H1 (cell line): ENCODE measurements around the gene PLEKHM3. TPM values are rescaled to one million over a fixed set of nuclear protein-coding genes. Genes with fewer than 3 reads are reported as not detected.

Source experiments
- CTCF ChIA-PET: fragments of 300-600 bp; sonication (Branson Sonifier 250); formaldehyde crosslinking; loops from one replicate; lab custom pipeline; 2021; ENCODE audit not compliant: partially characterized antibody; lab: Charles Lee
- POLR2A ChIA-PET: fragments of 300-600 bp; sonication (Branson Sonifier 250); formaldehyde crosslinking; loops from one replicate; lab custom pipeline; 2021; ENCODE audit warnings: inconsistent platforms; ENCODE audit not compliant: partially characterized antibody; lab: Charles Lee
- DNase-seq, 2 experiments: peaks; one replicate each; pipeline versions ENCODE4 v3.0.0 to v3.0.0-alpha.2; 2010 to 2022; ENCODE audit warnings: low spot score in 2 of 2, low read depth in 1 of 2, mixed read lengths in 1 of 2
- FAIRE-seq: peaks from 2 replicates; lab custom pipeline; 2011; peaks lifted over from hg19 to GRCh38; lab: Jason Lieb, UNC
- H2AFZ ChIP-seq: 2 replicates; pipeline ENCODE4 v1.8.1; 2012; ENCODE audit warnings: low read length, inconsistent platforms
- H2AK5ac ChIP-seq: 2 replicates; pipeline ENCODE4 v1.6.1; 2013; ENCODE audit warnings: low read depth, low read length
- H2BK120ac ChIP-seq: replicated peaks from 2 replicates; pipeline ENCODE3; 2013; ENCODE audit warnings: low read depth, low read length, inconsistent platforms
- H2BK12ac ChIP-seq: 2 replicates; pipeline ENCODE4 v1.6.1; 2013; ENCODE audit warnings: low read depth, low read length
- H2BK15ac ChIP-seq: 2 replicates; pipeline ENCODE4 v1.6.1; 2013; ENCODE audit warnings: low read length
- H2BK20ac ChIP-seq: 2 replicates; pipeline ENCODE4 v1.6.1; 2013; ENCODE audit warnings: low read length
- H2BK5ac ChIP-seq: 2 replicates; pipeline ENCODE4 v1.6.1; 2013; ENCODE audit warnings: low read depth, low read length
- H3K14ac ChIP-seq: 2 replicates; pipeline ENCODE4 v1.6.1; 2013; ENCODE audit warnings: inconsistent platforms; ENCODE audit not compliant: insufficient read length
- H3K18ac ChIP-seq: 2 replicates; pipeline ENCODE4 v1.6.1; 2013; ENCODE audit warnings: low read length; ENCODE audit errors: extremely low read depth
- H3K23ac ChIP-seq: 2 replicates; pipeline ENCODE4 v1.6.1; 2013; ENCODE audit warnings: inconsistent platforms; ENCODE audit not compliant: insufficient read length
- H3K23me2 ChIP-seq: 2 replicates; pipeline ENCODE4 v1.6.1; 2013; ENCODE audit warnings: low read depth, low read length
- H3K27ac ChIP-seq: 2 replicates; pipeline ENCODE4 v1.6.1; 2011; ENCODE audit warnings: low read depth, low read length, inconsistent platforms
- H3K27me3 ChIP-seq, 4 experiments: replicated peaks in 1 of 4; 1 replicate in 1 of 4; 2 replicates in 3 of 4; pipeline versions ENCODE4 v1.6.1 to v1.8.1; 2011 to 2013; ENCODE audit warnings: low read length in 3 of 4, mild to moderate bottlenecking in 3 of 4, inconsistent platforms in 2 of 4, mixed read lengths in 2 of 4, moderate library complexity in 1 of 4; ENCODE audit not compliant: control insufficient read depth in 3 of 4, insufficient read depth in 3 of 4; ENCODE audit errors: extremely low read depth in 1 of 4
- H3K36me3 ChIP-seq, 4 experiments: 2 replicates each; pipeline versions ENCODE4 v1.6.1 to v1.8.1; 2011 to 2013; ENCODE audit warnings: mild to moderate bottlenecking in 4 of 4, low read length in 3 of 4, moderate library complexity in 2 of 4, control low read depth in 1 of 4, inconsistent platforms in 1 of 4; ENCODE audit not compliant: insufficient read depth in 4 of 4, control insufficient read depth in 2 of 4
- H3K4ac ChIP-seq: replicated peaks from 2 replicates; pipeline ENCODE3; 2013; ENCODE audit warnings: low read length, low read depth, mixed read lengths, inconsistent platforms; ENCODE audit not compliant: insufficient read length
- H3K4me1 ChIP-seq, 4 experiments: replicated peaks in 1 of 4; 1 replicate in 1 of 4; 2 replicates in 3 of 4; pipeline versions ENCODE4 v1.6.1 to v1.8.1; 2011 to 2013; ENCODE audit warnings: low read length in 3 of 4, inconsistent platforms in 2 of 4, mixed read lengths in 1 of 4; ENCODE audit not compliant: insufficient read depth in 4 of 4, control insufficient read depth in 3 of 4
- H3K4me2 ChIP-seq, 2 experiments: 2 replicates each; pipeline versions ENCODE4 v1.6.1 to v1.8.1; 2011 to 2013; ENCODE audit warnings: low read depth in 2 of 2, low read length in 2 of 2, control low read depth in 1 of 2, inconsistent platforms in 1 of 2, mild to moderate bottlenecking in 1 of 2; ENCODE audit not compliant: insufficient read depth in 1 of 2
- H3K4me3 ChIP-seq, 4 experiments: fragments of 200-600, 300-600 bp in 1 of 4; sonication (generic), shearing (Covaris generic), sonication (Bioruptor Twin) in 1 of 4; 2 replicates each; pipeline versions ENCODE4 v1.5.1 to v1.8.1; 2011 to 2016; ENCODE audit warnings: low read length in 4 of 4, low read depth in 3 of 4, control low read depth in 2 of 4, inconsistent platforms in 2 of 4, mild to moderate bottlenecking in 2 of 4, mixed read lengths in 1 of 4, moderate library complexity in 1 of 4; ENCODE audit not compliant: insufficient read depth in 2 of 4; ENCODE audit errors: extremely low read depth in 1 of 4
- H3K56ac ChIP-seq: replicated peaks from 2 replicates; pipeline ENCODE3; 2013; ENCODE audit warnings: low read depth, mild to moderate bottlenecking, mixed read lengths, low read length, inconsistent platforms; ENCODE audit not compliant: insufficient read length
- H3K79me1 ChIP-seq: 2 replicates; pipeline ENCODE4 v1.6.1; 2013; ENCODE audit warnings: low read depth, low read length, control low read depth
- H3K79me2 ChIP-seq, 2 experiments: 2 replicates each; pipeline versions ENCODE4 v1.6.1 to v1.8.1; 2012 to 2013; ENCODE audit warnings: low read length in 2 of 2, mild to moderate bottlenecking in 2 of 2, inconsistent platforms in 1 of 2; ENCODE audit not compliant: insufficient read depth in 2 of 2, control insufficient read depth in 1 of 2
- H3K9ac ChIP-seq, 4 experiments: replicated peaks in 1 of 4; 1 replicate in 1 of 4; 2 replicates in 3 of 4; pipeline versions ENCODE4 v1.6.1 to v1.8.1; 2011 to 2013; ENCODE audit warnings: low read depth in 3 of 4, low read length in 3 of 4, control low read depth in 2 of 4, mild to moderate bottlenecking in 2 of 4, moderate library complexity in 2 of 4, inconsistent platforms in 1 of 4; ENCODE audit errors: extremely low read depth in 1 of 4
- H3K9me3 ChIP-seq, 2 experiments: 2 replicates each; pipeline versions ENCODE4 v1.6.1 to v1.8.1; 2012 to 2013; ENCODE audit warnings: mild to moderate bottlenecking in 2 of 2, moderate library complexity in 2 of 2, control low read depth in 1 of 2, inconsistent platforms in 1 of 2, low read depth in 1 of 2, low read length in 1 of 2, mixed read lengths in 1 of 2; ENCODE audit not compliant: insufficient read depth in 2 of 2
- H4K20me1 ChIP-seq, 2 experiments: replicated peaks in 1 of 2; 2 replicates each; pipeline versions ENCODE3 to v1.8.1; 2011 to 2013; ENCODE audit warnings: inconsistent platforms in 2 of 2, low read length in 2 of 2, mild to moderate bottlenecking in 1 of 2; ENCODE audit not compliant: insufficient read depth in 2 of 2, control insufficient read depth in 1 of 2
- H4K5ac ChIP-seq: 2 replicates; pipeline ENCODE4 v1.6.1; 2013; ENCODE audit warnings: low read length, low read depth, mixed read lengths, inconsistent platforms; ENCODE audit not compliant: insufficient read length
- H4K8ac ChIP-seq: 2 replicates; pipeline ENCODE4 v1.8.0; 2013; ENCODE audit warnings: mild to moderate bottlenecking, moderate library complexity, low read length, inconsistent platforms; ENCODE audit not compliant: insufficient read depth; ENCODE audit errors: extremely low read depth
- H4K91ac ChIP-seq: replicated peaks from 2 replicates; pipeline ENCODE3; 2013; ENCODE audit warnings: low read length, mixed read lengths, inconsistent platforms; ENCODE audit not compliant: insufficient read length
- KDM4A ChIP-seq: IDR thresholded peaks from one replicate; pipeline ENCODE4 v1.7.1; 2012; ENCODE audit warnings: low read depth, mild to moderate bottlenecking, moderate library complexity, low read length, inconsistent platforms; ENCODE audit not compliant: severe bottlenecking
- SP4 ChIP-seq: IDR thresholded peaks from 2 replicates; pipeline ENCODE4 v1.6.1; 2012; ENCODE audit warnings: low read length, inconsistent platforms
- TAF7 ChIP-seq: optimal IDR thresholded peaks from 2 replicates; pipeline ENCODE3; 2011; ENCODE audit warnings: low read depth, mild to moderate bottlenecking, inconsistent platforms, low read length, moderate library complexity, borderline replicate concordance
- TEAD4 ChIP-seq: IDR thresholded peaks from 2 replicates; pipeline ENCODE4 v1.6.1; 2012; ENCODE audit warnings: low read depth, low read length, inconsistent platforms, mixed read lengths
- YY1 ChIP-seq: IDR thresholded peaks from 2 replicates; pipeline ENCODE4 v1.6.1; 2011; ENCODE audit warnings: low read depth, mild to moderate bottlenecking, low read length
- whole genome bisulfite sequencing, 2 experiments: shearing (Covaris generic) in 1 of 2; methylation state at CpG; one replicate each; pipeline versions ENCODE4 v1.1.6 to v1.1.7; 2013 to 2015; ENCODE audit warnings: low lambda C conversion rate in 2 of 2, mixed read lengths in 2 of 2, inconsistent platforms in 1 of 2, low coverage in 1 of 2, missing lambda C conversion rate in 1 of 2; ENCODE audit not compliant: insufficient replicate concordance in 2 of 2, insufficient coverage in 1 of 2, insufficient read length in 1 of 2; ENCODE audit errors: extremely low coverage in 1 of 2, missing lambda C conversion rate in 1 of 2; 5-methylcytosine and 5-hydroxymethylcytosine counted together
- polyA plus RNA-seq, 7 experiments: library from polyadenylated mRNA; depleted of rRNA in 3 of 7; stranded (reverse) in 5 of 7; unstranded in 2 of 7; fragments of >200 nt in 5 of 7; fragments of 200-250 nt in 2 of 7; gene quantifications; 1 replicate in 5 of 7; 2 replicates in 1 of 7; 4 replicates in 1 of 7; pipeline versions ENCODE4 v1.2.1 to v1.2.3, GENCODE V29; 2011 to 2013; ENCODE audit warnings: missing spikeins in 2 of 7, mixed read lengths in 2 of 7
- total RNA-seq: library from RNA; stranded (reverse); fragmentation: NEBNext Ultra II Directional; extraction: Animal tissue kit (Norgen Biotek cat#: 25700); gene quantifications from 2 replicates; pipeline ENCODE4 v1.2.1, GENCODE V29; 2021

The PLEKHM3 gene
- total and polyA plus RNA-seq, 2 of the 8 experiments (the other 6 are each of a cell fraction or from before 2014, with no cell fraction given) = 2.3 to 5.8 TPM

- Histone ChIP-seq H3K79me1 (no peaks in the 10 kb centered on the region), H3K23me2 (no peaks in the 10 kb centered on the region), H3K4me2 (no peak overlapping the region), H2AK5ac (no peak overlapping the region), H4K5ac (no peak overlapping the region), H3K9ac (no peak overlapping the region), H2BK12ac (no peak overlapping the region), H2BK15ac (no peak overlapping the region), H3K27ac (no peak overlapping the region), H3K23ac (no peak overlapping the region), H3K4ac (no peak overlapping the region), H3K4me3 (no peak overlapping the region), H3K36me3 (no peaks in the 10 kb centered on the region), H2BK120ac (no peak overlapping the region), H3K27me3 (no peaks in the 10 kb centered on the region), H3K4me1 (peaks cover 0 to 4% (median under 1%) of the 10 kb centered on the region in 4 experiments; a peak in 4 of 7 replicates), H4K20me1 (no peaks in the 10 kb centered on the region), H3K56ac (no peak overlapping the region), H3K18ac (no peak overlapping the region), H4K91ac (no peak overlapping the region), H4K8ac (no peak overlapping the region), H3K79me2 (no peaks in the 10 kb centered on the region), H3K14ac (no peak overlapping the region), H3K9me3 (no peaks in the 10 kb centered on the region), H2BK5ac (no peak overlapping the region), H2BK20ac (no peak overlapping the region), H2AFZ (no peak overlapping the region)
- no peak for DNase-seq
- ChIA-PET CTCF (no interaction called here), POLR2A (no interaction called here)
- 95% methylated on average over 5 of the region's 5 CpGs; no CpG with 5 or more reads in 1 of the 2 experiments for WGBS, 2 experiments
- no peak for FAIRE-seq
- TF ChIP-seq TEAD4 (no peak), KDM4A (no peak), YY1 (no peak), SP4 (no peak), TAF7 (no peak)
Measured at GRCh38 chr2:208001924-208002323, 23.4 kb downstream of the PLEKHM3 start.
